IMR-90 (cell line): Measurements from ENCODE around the gene SASH3. TPM values are rescaled to one million over a fixed set of nuclear protein-coding genes. Genes with fewer than 3 reads are reported as not detected.

Experiments used
- ATAC-seq: fragments of 200-7000 bp; cut with Tn5 transposase; 2 replicates; pipeline ENCODE4 v1.9.1; 2020; ENCODE audit warnings: low read depth, mild to moderate bottlenecking, moderate library complexity
- BruUV-seq: library from RNA; stranded (reverse); fragments of 400-500 nt; replicated peaks from 2 replicates; lab custom pipeline; 2021; lab: Mats Ljungman, UMichigan
- CTCF ChIA-PET: fragments of 300-600 bp; formaldehyde crosslinking; extraction: SDS; loops from one replicate; lab custom pipeline; 2021; ENCODE audit warnings: antibody characterized with exemption; lab: Yijun Ruan, JAX
- POLR2A ChIA-PET: fragments of 300-600 bp; sonication (Branson Sonifier 250); formaldehyde crosslinking; loops from one replicate; lab custom pipeline; 2022; ENCODE audit warnings: antibody characterized with exemption; ENCODE audit not compliant: unreplicated experiment; lab: Charles Lee
- DNase-seq: peaks from one replicate; pipeline ENCODE4 v3.0.0; 2013
- H2AFZ ChIP-seq: replicated peaks from 2 replicates; pipeline ENCODE3; 2013; ENCODE audit warnings: low read length, mild to moderate bottlenecking; ENCODE audit not compliant: poor library complexity
- H2AK5ac ChIP-seq: 2 replicates; pipeline ENCODE4 v1.6.1; 2013; ENCODE audit warnings: low read depth, low read length, inconsistent platforms
- H2AK9ac ChIP-seq: replicated peaks from 2 replicates; pipeline ENCODE3; 2013; ENCODE audit warnings: mild to moderate bottlenecking, low read depth, low read length, moderate library complexity; ENCODE audit not compliant: poor library complexity
- H2BK120ac ChIP-seq: 2 replicates; pipeline ENCODE4 v1.6.1; 2013; ENCODE audit warnings: low read depth, low read length, inconsistent platforms
- H2BK15ac ChIP-seq: 3 replicates; pipeline ENCODE4 v1.6.1; 2013; ENCODE audit warnings: low read depth, low read length, inconsistent platforms
- H2BK20ac ChIP-seq: 2 replicates; pipeline ENCODE4 v1.6.1; 2013; ENCODE audit warnings: low read depth, mild to moderate bottlenecking, inconsistent platforms, low read length, moderate library complexity
- H2BK5ac ChIP-seq: 2 replicates; pipeline ENCODE4 v1.6.1; 2013; ENCODE audit warnings: mild to moderate bottlenecking, low read depth, low read length, inconsistent platforms; ENCODE audit not compliant: poor library complexity, severe bottlenecking
- H3K14ac ChIP-seq: replicated peaks from 2 replicates; pipeline ENCODE4 v1.6.1; 2013; ENCODE audit warnings: low read depth, low read length, inconsistent platforms
- H3K18ac ChIP-seq: 2 replicates; pipeline ENCODE4 v1.6.1; 2013; ENCODE audit warnings: low read depth, low read length, control low read depth
- H3K23ac ChIP-seq: 2 replicates; pipeline ENCODE4 v1.6.1; 2013; ENCODE audit warnings: low read depth, low read length, inconsistent platforms
- H3K27ac ChIP-seq: 2 replicates; pipeline ENCODE4 v1.5.1; 2013; ENCODE audit warnings: mild to moderate bottlenecking, control low read depth, low read length; ENCODE audit not compliant: insufficient read depth
- H3K27me3 ChIP-seq: 2 replicates; pipeline ENCODE4 v1.6.1; 2013; ENCODE audit warnings: low read length; ENCODE audit not compliant: control insufficient read depth, insufficient read depth
- H3K36me3 ChIP-seq: 2 replicates; pipeline ENCODE4 v1.6.1; 2013; ENCODE audit warnings: low read length, mixed read lengths; ENCODE audit not compliant: control insufficient read depth, insufficient read depth
- H3K4ac ChIP-seq: 2 replicates; pipeline ENCODE4 v1.6.1; 2013; ENCODE audit warnings: low read depth, low read length, inconsistent platforms
- H3K4me1 ChIP-seq: 2 replicates; pipeline ENCODE4 v1.6.1; 2013; ENCODE audit warnings: low read length, mixed read lengths; ENCODE audit not compliant: control insufficient read depth, insufficient read depth
- H3K4me2 ChIP-seq: 2 replicates; pipeline ENCODE4 v1.6.1; 2013; ENCODE audit warnings: low read depth, mild to moderate bottlenecking, control low read depth, low read length, moderate library complexity
- H3K4me3 ChIP-seq: 2 replicates; pipeline ENCODE4 v1.5.1; 2013; ENCODE audit warnings: low read depth, mild to moderate bottlenecking, control low read depth, low read length, moderate library complexity; ENCODE audit not compliant: insufficient read depth
- H3K56ac ChIP-seq: 2 replicates; pipeline ENCODE4 v1.6.1; 2013; ENCODE audit warnings: low read length, inconsistent platforms; ENCODE audit not compliant: insufficient read depth; ENCODE audit errors: extremely low read depth
- H3K79me1 ChIP-seq, 2 experiments: 2 replicates each; pipeline ENCODE4 v1.6.1; 2013; ENCODE audit warnings: low read length in 2 of 2, inconsistent platforms in 1 of 2, low read depth in 1 of 2
- H3K9ac ChIP-seq: 2 replicates; pipeline ENCODE4 v1.6.1; 2013; ENCODE audit warnings: low read depth, low read length, control low read depth
- H3K9me1 ChIP-seq: 2 replicates; pipeline ENCODE4 v1.6.1; 2013; ENCODE audit warnings: low read length, inconsistent platforms; ENCODE audit not compliant: insufficient read depth
- H3K9me3 ChIP-seq: 2 replicates; pipeline ENCODE4 v1.6.1; 2013; ENCODE audit warnings: low read length; ENCODE audit not compliant: control insufficient read depth, insufficient read depth
- H4K20me1 ChIP-seq: 2 replicates; pipeline ENCODE4 v1.6.1; 2013; ENCODE audit warnings: low read length, inconsistent platforms; ENCODE audit not compliant: insufficient read depth
- H4K5ac ChIP-seq: 2 replicates; pipeline ENCODE4 v1.6.1; 2013; ENCODE audit warnings: mild to moderate bottlenecking, low read depth, low read length, control low read depth
- H4K8ac ChIP-seq, 2 experiments: 2 replicates each; pipeline ENCODE4 v1.6.1; 2013; ENCODE audit warnings: low read depth in 2 of 2, low read length in 2 of 2, control low read depth in 1 of 2, inconsistent platforms in 1 of 2
- H4K91ac ChIP-seq: 2 replicates; pipeline ENCODE4 v1.6.1; 2013; ENCODE audit warnings: low read depth, low read length, inconsistent platforms; ENCODE audit not compliant: insufficient read depth
- BHLHE40 ChIP-seq: fragments of 150-350 bp; IDR thresholded peaks from 2 replicates; pipeline ENCODE4 v1.6.1; 2016; ENCODE audit warnings: mild to moderate bottlenecking, low read depth, low read length
- CHD1 ChIP-seq: IDR thresholded peaks from 2 replicates; pipeline ENCODE4 v1.6.1; 2012; ENCODE audit warnings: low read depth, low read length, improper control_type of control experiment
- FOS ChIP-seq: fragments of 150-350 bp; IDR thresholded peaks from 2 replicates; pipeline ENCODE4 v1.6.1; 2016; ENCODE audit warnings: low read depth, low read length
- MAZ ChIP-seq: IDR thresholded peaks from 2 replicates; pipeline ENCODE4 v1.6.1; 2012; ENCODE audit warnings: low read depth, mild to moderate bottlenecking, low read length, improper control_type of control experiment, moderate library complexity, borderline replicate concordance
- MXI1 ChIP-seq: IDR thresholded peaks from 2 replicates; pipeline ENCODE4 v1.6.1; 2012; ENCODE audit warnings: low read depth, mild to moderate bottlenecking, low read length, moderate library complexity, borderline replicate concordance
- NFE2L2 ChIP-seq: fragments of 150-350 bp; IDR thresholded peaks from 2 replicates; pipeline ENCODE4 v1.6.1; 2016; ENCODE audit warnings: low read depth, mild to moderate bottlenecking, low read length
- POLR2A ChIP-seq: IDR thresholded peaks from 2 replicates; pipeline ENCODE4 v1.6.1; 2012; ENCODE audit warnings: mild to moderate bottlenecking, low read depth, low read length
- RAD21 ChIP-seq: IDR thresholded peaks from 2 replicates; pipeline ENCODE4 v1.6.1; 2012; ENCODE audit warnings: low read length, improper control_type of control experiment
- RCOR1 ChIP-seq: IDR thresholded peaks from 2 replicates; pipeline ENCODE4 v1.6.1; 2012; ENCODE audit warnings: mild to moderate bottlenecking, low read length, improper control_type of control experiment; ENCODE audit not compliant: insufficient replicate concordance
- RFX5 ChIP-seq: IDR thresholded peaks from 2 replicates; pipeline ENCODE4 v1.8.0; 2012; ENCODE audit warnings: low read depth, mild to moderate bottlenecking, low read length, moderate library complexity
- SMC3 ChIP-seq: fragments of 150-350 bp; IDR thresholded peaks from 2 replicates; pipeline ENCODE4 v1.6.1; 2016; ENCODE audit warnings: low read depth, mild to moderate bottlenecking, antibody characterized with exemption, low read length, moderate library complexity
- WGBS, 2 experiments: methylation state at CpG; one replicate each; pipeline versions ENCODE4 v1.1.5 to v1.1.7; 2013; ENCODE audit warnings: missing lambda C conversion rate in 2 of 2; ENCODE audit not compliant: insufficient read length in 1 of 2; ENCODE audit errors: extremely low coverage in 2 of 2; 5-methylcytosine and 5-hydroxymethylcytosine counted together
- dilution Hi-C: fragments of 300-500 bp; cut with HindIII; formaldehyde crosslinking; loops from one replicate; pipeline ENCODE4 v1.14.3; 2018; ENCODE audit warnings: low sequenced_read_pairs; ENCODE audit not compliant: unreplicated experiment
- in situ Hi-C: fragments of 300-500 bp; cut with MboI; formaldehyde crosslinking; loops from 3 replicates; pipeline ENCODE4 v1.14.3; 2019; ENCODE audit warnings: low sequenced_read_pairs, inconsistent platforms, mixed read lengths
- intact Hi-C: fragments of 100-400 bp; cut with micrococcal nuclease; formaldehyde crosslinking; loops from 2 replicates; pipeline ENCODE4 v1.10.0; 2022
- polyA plus RNA-seq, 3 experiments: library from polyadenylated mRNA; depleted of rRNA; stranded (reverse); fragments of >200 nt; gene quantifications; 2 replicates each; pipeline ENCODE4 v1.2.3, GENCODE V29; 2012; ENCODE audit warnings: low replicate concordance in 1 of 3
- total RNA-seq: library from RNA; depleted of rRNA; stranded (reverse); fragments of >200 nt; gene quantifications from 2 replicates; pipeline ENCODE4 v1.2.3, GENCODE V29; 2012
- TF ChIP-seq, protein P1 (sequence below): fragments of 150-350 bp; IDR thresholded peaks from 2 replicates; pipeline ENCODE4 v1.6.1; 2017; ENCODE audit warnings: mild to moderate bottlenecking, antibody characterized with exemption, low read length, low read depth
- TF ChIP-seq, protein P2 (sequence below): fragments of 150-350 bp; IDR thresholded peaks from 2 replicates; pipeline ENCODE4 v1.6.1; 2016; ENCODE audit warnings: low read depth, mild to moderate bottlenecking, low read length, moderate library complexity, borderline replicate concordance
- TF ChIP-seq, protein P3 (sequence below): conservative IDR thresholded peaks from 2 replicates; pipeline ENCODE4 v1.5.1; 2012; ENCODE audit warnings: mild to moderate bottlenecking, low read depth, low read length, improper control_type of control experiment

SASH3 gene
- total and polyA plus RNA-seq, 2 of the 4 experiments (the other 2 are of a cell fraction), result not detected

DNA sequence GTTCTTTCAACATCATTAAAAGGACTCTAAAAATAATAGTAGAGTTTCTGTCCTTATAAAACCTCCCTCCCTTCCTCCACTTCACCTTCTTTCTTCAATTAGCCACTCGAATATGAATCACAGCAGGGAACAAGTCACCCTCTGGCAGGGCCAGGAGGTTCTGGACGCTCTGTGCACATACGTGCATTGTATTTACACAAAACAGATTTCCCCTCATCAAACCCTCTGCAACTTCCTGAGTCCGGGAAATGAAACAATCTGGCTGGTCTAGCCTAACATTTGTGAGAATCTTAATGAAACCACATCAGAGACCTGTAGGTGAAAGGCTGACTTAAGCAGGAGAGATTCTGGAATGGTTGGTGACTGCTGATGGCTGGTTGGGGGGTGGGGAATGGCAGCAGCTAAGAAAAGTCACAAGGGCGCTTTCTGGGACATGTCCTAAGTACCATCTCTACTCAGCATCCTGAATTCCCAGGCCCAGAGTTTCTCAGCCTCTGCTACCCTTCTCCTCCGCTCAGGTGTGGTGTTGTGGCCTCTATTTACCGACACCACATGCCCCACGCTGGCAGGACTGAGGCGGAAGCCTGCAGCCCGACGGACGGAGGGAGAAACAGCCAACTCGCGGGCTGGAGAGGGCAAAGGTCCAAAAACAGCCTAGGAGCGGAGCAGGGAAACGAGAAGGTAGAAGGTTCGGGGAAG, 62.9 kb downstream of the SASH3 start:
- ChIA-PET POLR2A (no interaction called here), CTCF (no interaction called here)
- Histone ChIP-seq H2AK9ac (peak overlapping the region; percentile 31), H2AK5ac (0 out of 2 replicates have a peak overlapping the region, but pooled peaks have one; percentile 3), H3K27me3 (peaks cover 5% of the 10 kb centered on the region; the same call in 1 of the 2 replicates), H3K23ac (peak overlapping the region; percentile 17), H3K36me3 (peaks cover 6% of the 10 kb centered on the region), H3K79me1 (peaks cover 5 to 31% of the 10 kb centered on the region in 2 experiments; a peak in 3 of 4 replicates), H4K91ac (peak overlapping the region; percentile 21; the same call in 1 of the 2 replicates), H2BK20ac (no peak overlapping the region), H2AFZ (peak overlapping the region; percentile 90), H3K18ac (no peak overlapping the region), H4K20me1 (no peaks in the 10 kb centered on the region; the same call in none of the 2 replicates), H3K4me2 (peak overlapping the region; percentile 62), H3K14ac (peak overlapping the region; percentile 28; the same call in 1 of the 2 replicates), H3K9me1 (no peaks in the 10 kb centered on the region; the same call in 1 of the 2 replicates), H4K5ac (no peak overlapping the region), H3K56ac (peak overlapping the region; percentile 32; the same call in 1 of the 2 replicates), H3K4me1 (no peaks in the 10 kb centered on the region), H3K9me3 (no peaks in the 10 kb centered on the region), H2BK5ac (peak overlapping the region; percentile 10), H3K9ac (peak overlapping the region; percentile 39), H3K4ac (peak overlapping the region; percentile 67), H3K27ac (peak overlapping the region; percentile 19), H4K8ac (peak overlapping the region; percentile 35 to 36; a peak in 1 of 4 replicates), H3K4me3 (peak overlapping the region; percentile 70), H2BK15ac (no peak overlapping the region), H2BK120ac (no peak overlapping the region)
- DNase-seq (peak; percentile 49), ATAC-seq (peak; percentile 13)
- dilution Hi-C loops, result no loop called here
- intact Hi-C loops, result no loop called here
- 41% methylated on average over 5 of the region's 17 CpGs; no CpG with 5 or more reads in 1 of the 2 experiments for WGBS, 2 experiments
- in situ Hi-C loops, result no loop called here
- no TSS peak for BruUV-seq
- TF ChIP-seq, protein P1, sequence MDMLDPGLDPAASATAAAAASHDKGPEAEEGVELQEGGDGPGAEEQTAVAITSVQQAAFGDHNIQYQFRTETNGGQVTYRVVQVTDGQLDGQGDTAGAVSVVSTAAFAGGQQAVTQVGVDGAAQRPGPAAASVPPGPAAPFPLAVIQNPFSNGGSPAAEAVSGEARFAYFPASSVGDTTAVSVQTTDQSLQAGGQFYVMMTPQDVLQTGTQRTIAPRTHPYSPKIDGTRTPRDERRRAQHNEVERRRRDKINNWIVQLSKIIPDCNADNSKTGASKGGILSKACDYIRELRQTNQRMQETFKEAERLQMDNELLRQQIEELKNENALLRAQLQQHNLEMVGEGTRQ, result no peak
- TF ChIP-seq, protein P2, sequence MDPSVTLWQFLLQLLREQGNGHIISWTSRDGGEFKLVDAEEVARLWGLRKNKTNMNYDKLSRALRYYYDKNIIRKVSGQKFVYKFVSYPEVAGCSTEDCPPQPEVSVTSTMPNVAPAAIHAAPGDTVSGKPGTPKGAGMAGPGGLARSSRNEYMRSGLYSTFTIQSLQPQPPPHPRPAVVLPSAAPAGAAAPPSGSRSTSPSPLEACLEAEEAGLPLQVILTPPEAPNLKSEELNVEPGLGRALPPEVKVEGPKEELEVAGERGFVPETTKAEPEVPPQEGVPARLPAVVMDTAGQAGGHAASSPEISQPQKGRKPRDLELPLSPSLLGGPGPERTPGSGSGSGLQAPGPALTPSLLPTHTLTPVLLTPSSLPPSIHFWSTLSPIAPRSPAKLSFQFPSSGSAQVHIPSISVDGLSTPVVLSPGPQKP, result no peak
- no peak for TF ChIP-seq RFX5
- TF ChIP-seq NFE2L2, result no peak
- no peak for TF ChIP-seq SMC3
- no peak; the same call in 1 of the 2 replicates for TF ChIP-seq MXI1
- TF ChIP-seq, protein P3, sequence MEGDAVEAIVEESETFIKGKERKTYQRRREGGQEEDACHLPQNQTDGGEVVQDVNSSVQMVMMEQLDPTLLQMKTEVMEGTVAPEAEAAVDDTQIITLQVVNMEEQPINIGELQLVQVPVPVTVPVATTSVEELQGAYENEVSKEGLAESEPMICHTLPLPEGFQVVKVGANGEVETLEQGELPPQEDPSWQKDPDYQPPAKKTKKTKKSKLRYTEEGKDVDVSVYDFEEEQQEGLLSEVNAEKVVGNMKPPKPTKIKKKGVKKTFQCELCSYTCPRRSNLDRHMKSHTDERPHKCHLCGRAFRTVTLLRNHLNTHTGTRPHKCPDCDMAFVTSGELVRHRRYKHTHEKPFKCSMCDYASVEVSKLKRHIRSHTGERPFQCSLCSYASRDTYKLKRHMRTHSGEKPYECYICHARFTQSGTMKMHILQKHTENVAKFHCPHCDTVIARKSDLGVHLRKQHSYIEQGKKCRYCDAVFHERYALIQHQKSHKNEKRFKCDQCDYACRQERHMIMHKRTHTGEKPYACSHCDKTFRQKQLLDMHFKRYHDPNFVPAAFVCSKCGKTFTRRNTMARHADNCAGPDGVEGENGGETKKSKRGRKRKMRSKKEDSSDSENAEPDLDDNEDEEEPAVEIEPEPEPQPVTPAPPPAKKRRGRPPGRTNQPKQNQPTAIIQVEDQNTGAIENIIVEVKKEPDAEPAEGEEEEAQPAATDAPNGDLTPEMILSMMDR, result no peak
- TF ChIP-seq RCOR1, result no peak
- no peak for TF ChIP-seq MAZ
- no peak for TF ChIP-seq RAD21
- TF ChIP-seq POLR2A, result no peak
- TF ChIP-seq FOS, result no peak
- no peak for TF ChIP-seq BHLHE40
- no peak for TF ChIP-seq CHD1
